Activated CD4-positive, alpha-beta T cell treated with anti-CD3 and anti-CD28 coated beads for 1 hour (primary cell): ENCODE measurements around the gene ZNF594.
"Not testable (repeated sequence)": the region's sequence is repeated elsewhere in the genome, so short reads cannot be mapped to it uniquely, and the experiment has no call there.

Source experiments
- DNase-seq: peaks from one replicate; pipeline ENCODE4 v3.0.0-alpha.2; 2020

ZNF594 gene

GRCh38 chr17:5200360-5200759, 8.7 kb upstream of the ZNF594 start:
- no peak for DNase-seq

GRCh38 chr17:5198472-5198871, 6.8 kb upstream of the ZNF594 start:
- DNase-seq: no peak

- no peak for DNase-seq
Measured at GRCh38 chr17:5194346-5194745, 2.7 kb upstream of the ZNF594 start.

GRCh38 chr17:5184288-5184687, 7.4 kb downstream of the ZNF594 start:
- no peak for DNase-seq

- no peak for DNase-seq
Measured at GRCh38 chr17:5183410-5183793, 8.3 kb downstream of the ZNF594 start.

- DNase-seq: no peak
Measured at GRCh38 chr17:5182597-5183409, 8.9 kb downstream of the ZNF594 start.

GRCh38 chr17:5181509-5182305, 10.0 kb downstream of the ZNF594 start:
- no peak for DNase-seq

- DNase-seq: no peak
Measured at GRCh38 chr17:5179003-5179402, 12.7 kb downstream of the ZNF594 start.

- DNase-seq: not testable (repeated sequence)
Measured at GRCh38 chr17:5175027-5175426, 16.6 kb downstream of the ZNF594 start.

GRCh38 chr17:5165791-5166564, 25.7 kb downstream of the ZNF594 start:
- DNase-seq: not testable (repeated sequence)

GRCh38 chr17:5164436-5164835, 27.2 kb downstream of the ZNF594 start:
- DNase-seq: no peak

GRCh38 chr17:5161793-5162192, 29.9 kb downstream of the ZNF594 start:
- DNase-seq: not testable (repeated sequence)

- not testable (repeated sequence) for DNase-seq
Measured at GRCh38 chr17:5160702-5161101, 31.0 kb downstream of the ZNF594 start.

GRCh38 chr17:5146122-5146521, 45.5 kb downstream of the ZNF594 start:
- not testable (repeated sequence) for DNase-seq

GRCh38 chr17:5142877-5143276, 48.8 kb downstream of the ZNF594 start:
- not testable (repeated sequence) for DNase-seq

GRCh38 chr17:5139458-5139732, 52.3 kb downstream of the ZNF594 start:
- no peak for DNase-seq

GRCh38 chr17:5138616-5139457, 52.8 kb downstream of the ZNF594 start:
- DNase-seq: no peak

- DNase-seq: not testable (repeated sequence)
Measured at GRCh38 chr17:5138198-5138544, 53.5 kb downstream of the ZNF594 start.

- DNase-seq: not testable (repeated sequence)
Measured at GRCh38 chr17:5137511-5138197, 54.0 kb downstream of the ZNF594 start.

- not testable (repeated sequence) for DNase-seq
Measured at GRCh38 chr17:5136580-5137412, 54.9 kb downstream of the ZNF594 start.
